ENCODE results near the gene IL17RE.
A peak's percentile ranks its signal among the peaks of the same experiment; 100 is the strongest.
"Not testable (repeated sequence)": the region's sequence is repeated elsewhere in the genome, so short reads cannot be mapped to it uniquely, and the experiment has no call there.

The IL17RE gene, protein sequence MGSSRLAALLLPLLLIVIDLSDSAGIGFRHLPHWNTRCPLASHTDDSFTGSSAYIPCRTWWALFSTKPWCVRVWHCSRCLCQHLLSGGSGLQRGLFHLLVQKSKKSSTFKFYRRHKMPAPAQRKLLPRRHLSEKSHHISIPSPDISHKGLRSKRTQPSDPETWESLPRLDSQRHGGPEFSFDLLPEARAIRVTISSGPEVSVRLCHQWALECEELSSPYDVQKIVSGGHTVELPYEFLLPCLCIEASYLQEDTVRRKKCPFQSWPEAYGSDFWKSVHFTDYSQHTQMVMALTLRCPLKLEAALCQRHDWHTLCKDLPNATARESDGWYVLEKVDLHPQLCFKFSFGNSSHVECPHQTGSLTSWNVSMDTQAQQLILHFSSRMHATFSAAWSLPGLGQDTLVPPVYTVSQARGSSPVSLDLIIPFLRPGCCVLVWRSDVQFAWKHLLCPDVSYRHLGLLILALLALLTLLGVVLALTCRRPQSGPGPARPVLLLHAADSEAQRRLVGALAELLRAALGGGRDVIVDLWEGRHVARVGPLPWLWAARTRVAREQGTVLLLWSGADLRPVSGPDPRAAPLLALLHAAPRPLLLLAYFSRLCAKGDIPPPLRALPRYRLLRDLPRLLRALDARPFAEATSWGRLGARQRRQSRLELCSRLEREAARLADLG

DNA sequence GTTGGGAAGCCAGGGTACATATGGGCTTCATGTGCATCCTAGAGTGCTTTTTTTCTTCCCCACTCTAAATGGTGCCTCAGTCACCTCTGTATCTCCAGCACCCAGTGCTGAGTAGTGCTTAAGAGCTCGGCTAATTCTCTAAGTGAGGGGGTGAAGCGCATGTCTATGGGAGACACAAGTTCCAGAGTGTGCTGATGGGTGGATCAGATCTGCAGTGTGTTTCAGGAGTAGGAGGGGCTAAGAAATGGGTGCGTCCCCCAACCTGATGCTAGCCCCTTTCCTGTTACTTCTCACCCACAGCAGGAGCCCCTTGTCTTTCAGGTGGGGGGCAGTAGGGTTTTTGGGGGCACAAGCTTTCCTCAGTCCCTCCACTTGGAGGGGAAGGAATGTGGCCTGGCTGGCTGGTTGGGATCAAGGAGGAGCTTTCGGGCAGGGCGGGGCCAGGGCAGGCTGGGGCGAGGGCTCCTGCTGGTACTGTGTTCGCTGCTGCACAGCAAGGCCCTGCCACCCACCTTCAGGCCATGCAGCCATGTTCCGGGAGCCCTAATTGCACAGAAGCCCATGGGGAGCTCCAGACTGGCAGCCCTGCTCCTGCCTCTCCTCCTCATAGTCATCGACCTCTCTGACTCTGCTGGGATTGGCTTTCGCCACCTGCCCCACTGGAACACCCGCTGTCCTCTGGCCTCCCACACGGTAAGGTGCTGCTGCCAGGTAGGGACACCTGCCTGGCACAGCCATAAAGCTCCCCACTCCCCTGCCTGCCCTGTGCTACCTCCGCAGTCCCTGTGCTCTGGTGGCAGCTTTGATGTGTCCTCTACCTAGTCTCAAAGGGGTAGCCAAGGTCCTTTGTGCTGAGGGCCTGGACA lies at the start of gene IL17RE:
Gene IL17RE (plus strand): TSS at position 477 of the 866 bp plus-strand sequence. CDS start 85 bp downstream, at position 562.
- no peak for DNase-seq (ENCODE audit: low read depth in 2 of 2)

DNA sequence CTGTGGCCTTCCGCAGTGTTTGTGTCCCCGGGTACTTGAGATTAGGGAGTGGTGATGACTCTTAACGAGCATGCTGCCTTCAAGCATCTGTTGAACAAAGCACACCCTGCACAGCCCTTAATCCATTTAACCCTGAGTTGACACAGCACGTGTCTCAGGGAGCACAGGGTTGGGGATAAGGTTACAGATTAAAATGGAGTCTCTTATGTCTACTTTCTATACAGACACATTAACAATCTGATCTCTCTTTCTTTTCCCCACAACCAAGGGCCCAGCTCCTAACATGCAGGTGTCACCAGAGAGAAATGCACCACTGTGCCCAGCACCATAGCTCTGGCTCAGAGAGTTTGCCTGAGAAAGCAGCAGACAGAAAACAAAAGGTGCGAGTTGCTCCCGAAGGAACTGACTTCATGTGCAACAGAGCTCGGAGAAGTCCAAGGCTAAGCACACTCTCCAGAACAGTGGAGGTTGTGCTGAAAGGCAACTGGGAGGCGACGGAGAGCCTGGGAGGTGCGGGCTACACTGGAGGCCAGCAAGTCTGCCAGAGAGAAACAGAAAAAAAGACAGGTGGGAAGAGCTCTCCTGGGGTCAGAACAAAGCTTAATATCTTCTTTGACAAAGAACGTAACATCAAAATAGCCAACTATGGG lies 48.2 kb upstream of the IL17RE start:
- not testable (repeated sequence) for DNase-seq (ENCODE audit: low read depth in 2 of 2)

DNA sequence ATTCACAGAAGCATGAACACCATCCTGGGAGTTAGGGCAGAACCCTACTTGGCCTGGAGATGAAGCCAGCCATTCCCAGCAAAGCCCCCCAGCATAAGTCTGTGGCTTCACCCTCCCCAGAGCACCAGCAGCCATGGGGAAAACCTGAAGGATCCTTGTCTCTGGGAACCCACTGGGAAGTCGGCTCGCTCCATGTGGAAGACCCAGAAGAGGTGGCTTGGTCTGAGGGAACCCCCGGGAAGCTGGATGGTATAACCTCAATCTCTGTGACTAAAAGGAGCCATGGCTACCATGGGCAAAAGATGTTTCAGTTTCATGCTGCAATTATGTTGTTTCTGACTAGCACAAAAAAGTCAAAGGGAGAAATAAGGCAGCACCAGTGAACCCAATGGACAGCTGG lies 47.1 kb upstream of the IL17RE start:
- DNase-seq (ENCODE audit: low read depth in 2 of 2): no peak

DNA sequence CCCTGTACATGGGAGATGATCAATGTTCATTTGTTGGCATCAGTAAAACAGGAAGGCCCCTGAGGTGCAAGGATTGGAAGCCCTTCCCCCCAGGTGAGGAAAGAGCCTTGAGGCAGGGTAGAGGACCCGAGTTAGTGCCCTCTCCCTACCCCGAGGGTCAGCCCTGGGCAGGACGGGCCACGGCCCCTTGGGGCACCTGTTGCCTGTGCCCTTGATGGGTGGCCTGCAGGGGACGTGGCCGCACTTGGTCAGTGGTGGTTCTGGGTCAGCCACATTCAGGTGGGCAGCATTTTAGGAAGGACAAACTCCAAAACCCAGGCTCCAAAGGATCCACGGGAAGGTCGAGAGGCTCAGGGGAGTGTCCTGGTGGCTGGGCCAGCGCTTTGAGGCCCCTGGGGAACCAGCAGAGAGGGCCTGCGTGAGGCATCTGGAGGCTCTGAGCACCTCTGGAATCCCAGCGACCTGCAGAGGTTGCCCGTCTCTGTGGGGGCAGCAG lies 43.1 kb upstream of the IL17RE start:
- DNase-seq (ENCODE audit: low read depth in 2 of 2): no peak

DNA sequence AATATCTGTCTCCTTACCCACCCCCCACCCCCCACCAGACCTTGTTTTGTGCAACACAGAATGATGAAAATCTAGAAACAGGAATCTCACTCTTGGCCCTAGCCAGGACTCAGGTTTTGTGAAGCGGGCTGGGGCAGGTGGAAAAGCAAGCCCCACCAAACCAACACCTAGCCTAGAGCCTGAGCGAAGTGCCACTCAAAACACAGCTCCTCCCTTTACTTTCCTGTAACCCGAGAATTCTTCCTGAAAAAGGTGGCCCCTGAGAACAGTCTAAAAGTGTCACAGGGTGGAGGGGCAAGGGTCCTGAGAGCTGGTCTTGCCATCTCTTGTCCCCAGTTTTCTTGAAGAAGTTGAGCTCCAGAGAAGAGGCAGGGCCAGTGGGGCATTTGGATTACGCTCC lies 41.4 kb upstream of the IL17RE start:
- no peak for DNase-seq (ENCODE audit: low read depth in 2 of 2)

DNA sequence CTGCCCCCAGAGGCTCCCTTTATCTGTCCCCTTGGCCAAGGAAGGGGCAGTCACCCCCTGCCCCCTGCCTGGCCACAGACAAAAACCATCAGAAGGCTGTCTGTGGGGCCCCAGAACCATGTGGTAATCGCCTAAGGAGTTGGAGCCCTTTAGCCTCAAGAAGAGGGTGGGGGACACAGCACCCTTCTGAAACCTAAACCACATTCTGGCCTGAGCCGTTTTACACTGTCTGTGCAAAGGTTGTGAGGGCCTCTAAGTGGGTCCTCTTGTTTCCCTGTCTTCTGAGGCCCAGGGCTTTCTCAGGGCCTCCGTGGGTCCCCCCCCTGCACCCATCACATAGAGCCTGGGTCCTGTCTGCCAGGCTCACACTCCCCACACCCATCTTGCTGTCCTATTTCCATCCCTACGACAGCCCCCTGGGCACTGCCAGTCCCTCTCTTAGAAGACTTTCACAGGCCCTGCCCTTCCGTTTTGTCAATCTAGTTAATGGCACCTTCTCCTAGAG lies 41.0 kb upstream of the IL17RE start:
- no peak for DNase-seq (ENCODE audit: low read depth in 2 of 2)

DNA sequence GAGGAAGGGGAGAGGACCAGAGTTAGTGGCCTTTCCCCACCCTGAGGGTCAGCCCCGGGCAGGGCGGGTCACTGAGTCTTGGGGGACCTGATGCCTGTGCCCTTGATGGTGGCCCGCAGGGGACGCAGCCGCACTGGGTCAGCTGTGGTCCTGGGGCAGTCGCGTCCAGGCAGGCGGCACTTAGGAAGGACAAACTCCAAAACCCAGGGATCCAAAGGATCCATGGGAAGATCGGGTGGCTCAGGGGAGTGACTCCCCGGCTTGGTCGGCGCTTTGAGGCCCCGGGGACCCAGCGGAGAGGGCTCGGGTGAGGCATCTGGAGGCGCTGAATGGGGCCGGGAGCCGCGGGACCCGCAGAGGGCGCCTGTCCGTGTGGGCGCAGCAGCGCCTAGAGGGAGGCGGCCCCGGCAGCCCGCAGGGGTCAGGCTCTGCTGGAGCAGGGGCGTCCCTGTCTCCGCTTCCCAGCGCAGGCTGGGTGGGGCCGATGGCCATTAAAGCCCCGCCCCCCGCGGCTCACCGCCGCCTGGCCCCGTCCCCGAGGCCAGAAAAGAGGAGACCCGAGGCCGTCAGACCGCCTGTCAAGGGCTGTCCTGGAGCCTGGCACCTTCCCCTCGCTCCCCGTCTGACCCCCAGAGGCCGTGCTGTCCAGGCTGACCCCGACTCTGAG lies 40.1 kb upstream of the IL17RE start:
- peak in 1 of 2 donors; percentile 5 for DNase-seq (ENCODE audit: low read depth in 2 of 2)

DNA sequence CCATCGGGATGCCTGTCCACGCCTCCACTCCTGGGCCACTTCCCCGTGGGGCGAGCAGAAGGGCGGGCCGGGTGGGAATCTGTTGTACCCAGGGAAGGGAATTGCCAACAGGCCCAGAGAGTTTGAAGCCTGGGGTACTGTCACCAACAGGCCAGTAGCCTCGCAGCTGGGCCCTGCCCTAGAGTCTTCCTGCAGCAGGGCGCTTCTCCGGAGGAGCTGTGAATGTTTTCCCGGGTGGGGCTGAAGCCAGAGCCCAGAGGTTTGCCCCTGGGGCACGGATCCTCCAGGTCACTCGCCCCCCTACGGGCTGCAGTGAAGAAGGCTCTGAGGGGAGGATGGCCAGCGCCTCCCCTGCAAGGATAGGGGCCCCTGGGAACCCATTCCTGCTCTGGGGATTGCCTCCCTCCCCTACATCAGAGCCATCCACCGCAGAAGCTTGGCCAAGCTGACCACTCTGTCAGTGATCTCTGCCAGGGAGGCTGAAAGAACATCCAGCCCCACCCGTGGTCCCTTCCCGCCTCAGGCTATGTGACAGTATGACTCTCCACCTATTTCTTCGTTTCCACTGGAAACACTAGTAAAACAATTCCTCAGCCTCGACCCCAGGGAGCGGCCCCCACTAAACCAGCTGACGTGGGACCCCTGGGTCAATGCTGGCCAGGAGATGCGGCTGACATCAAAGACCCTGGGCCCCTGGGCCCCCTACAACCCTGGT lies 39.4 kb upstream of the IL17RE start:
- no peak for DNase-seq (ENCODE audit: low read depth in 2 of 2)

DNA sequence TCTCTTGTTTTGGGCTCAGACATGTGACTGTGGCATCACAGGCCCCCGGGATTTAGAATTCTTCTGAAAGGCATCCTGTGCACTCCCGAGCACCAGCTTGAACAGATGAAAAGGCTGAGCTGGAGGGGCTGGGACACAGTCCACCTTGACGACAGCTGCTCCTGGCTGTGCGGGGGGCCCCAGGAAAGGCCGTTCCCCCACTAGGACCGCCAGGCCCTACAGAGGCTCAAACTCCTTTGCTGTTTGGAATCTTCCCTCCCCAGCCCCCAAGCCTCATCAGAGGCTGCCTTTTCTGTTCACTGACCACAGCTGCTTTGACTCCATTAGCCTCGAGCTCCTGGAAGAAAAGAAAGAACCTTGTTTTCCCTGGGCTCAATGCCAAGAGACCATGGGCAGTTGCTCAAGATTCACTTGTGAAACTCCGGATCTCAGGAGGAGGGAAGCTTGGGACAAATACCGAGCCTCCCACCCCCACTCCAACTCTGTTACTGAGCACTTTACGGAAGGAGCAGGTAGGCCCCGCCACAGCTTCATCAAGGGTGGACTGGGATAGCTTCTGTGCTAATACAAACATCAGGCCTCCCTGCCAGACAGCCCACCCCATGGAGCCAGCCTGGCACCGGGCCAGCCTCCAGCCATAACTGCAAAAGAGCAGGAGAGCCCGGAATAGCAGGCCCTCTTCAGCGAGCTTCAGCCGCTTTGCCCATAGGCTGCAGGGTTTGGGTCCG lies 38.3 kb upstream of the IL17RE start:
- DNase-seq (ENCODE audit: low read depth in 2 of 2): no peak

DNA sequence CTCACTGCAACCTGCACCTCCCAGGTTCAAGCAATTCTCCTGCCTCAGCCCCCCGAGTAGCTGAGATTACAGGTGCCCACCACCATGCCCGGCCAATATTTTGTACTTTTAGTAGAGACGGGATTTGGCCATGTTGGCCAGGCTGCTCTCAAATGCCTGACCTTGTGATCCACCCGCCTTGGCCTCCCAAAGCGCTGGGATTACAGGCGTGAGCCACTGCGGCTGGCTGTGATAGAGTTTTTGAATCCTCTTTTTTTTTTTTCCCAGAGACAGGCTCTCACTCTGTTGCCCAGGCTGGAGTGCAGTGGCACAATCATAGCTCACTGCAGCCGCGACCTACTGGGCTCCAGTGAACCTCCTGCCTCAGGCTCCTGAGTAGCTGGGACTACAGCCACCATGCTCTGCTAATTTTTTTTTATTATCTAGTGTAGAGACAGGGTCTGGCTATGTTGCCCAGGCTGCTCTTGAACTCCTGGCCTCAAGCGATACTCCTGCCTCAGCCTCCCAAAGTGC lies 37.5 kb upstream of the IL17RE start:
- DNase-seq (ENCODE audit: low read depth in 2 of 2): not testable (repeated sequence)

DNA sequence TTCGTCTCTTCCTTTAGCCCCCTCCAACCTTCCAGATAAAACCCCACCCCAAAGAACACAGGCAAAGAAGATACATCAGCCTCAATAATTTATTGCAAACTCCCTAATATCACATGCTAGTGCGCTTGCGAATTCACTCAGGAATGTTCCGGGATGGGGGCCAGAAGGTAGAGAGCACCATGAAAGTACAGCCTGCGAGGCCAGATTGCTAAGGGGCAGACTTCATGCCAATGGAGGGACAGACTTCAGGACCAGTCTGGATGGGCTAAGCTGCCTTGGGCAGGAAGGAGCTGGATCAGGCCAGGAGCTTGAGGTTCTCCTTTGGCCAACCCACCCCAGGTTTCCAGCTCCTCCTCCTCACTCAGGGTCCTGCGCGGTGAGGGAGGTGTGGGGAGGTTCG lies 36.0 kb upstream of the IL17RE start:
- no peak for DNase-seq (ENCODE audit: low read depth in 2 of 2)

DNA sequence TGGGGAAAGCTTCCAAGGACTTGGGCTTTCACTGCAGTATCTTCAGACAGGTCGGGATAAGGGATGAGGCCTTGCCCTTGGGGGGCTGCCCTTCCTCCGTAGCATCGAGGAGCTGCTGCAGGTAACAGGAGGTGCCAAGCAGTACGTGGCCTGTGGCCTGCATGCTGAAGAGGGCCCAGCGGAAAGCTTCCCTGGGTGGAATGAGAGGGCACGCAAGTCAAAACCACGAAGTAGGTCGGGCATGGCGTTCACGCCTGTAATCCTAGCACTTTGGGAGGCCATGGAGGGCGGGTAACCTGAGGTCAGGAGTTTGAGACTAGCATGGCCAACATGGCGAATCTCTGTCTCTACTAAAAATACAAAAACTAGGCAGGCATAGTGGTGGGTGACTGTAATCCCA lies 35.5 kb upstream of the IL17RE start:
- no peak for DNase-seq (ENCODE audit: low read depth in 2 of 2)

DNA sequence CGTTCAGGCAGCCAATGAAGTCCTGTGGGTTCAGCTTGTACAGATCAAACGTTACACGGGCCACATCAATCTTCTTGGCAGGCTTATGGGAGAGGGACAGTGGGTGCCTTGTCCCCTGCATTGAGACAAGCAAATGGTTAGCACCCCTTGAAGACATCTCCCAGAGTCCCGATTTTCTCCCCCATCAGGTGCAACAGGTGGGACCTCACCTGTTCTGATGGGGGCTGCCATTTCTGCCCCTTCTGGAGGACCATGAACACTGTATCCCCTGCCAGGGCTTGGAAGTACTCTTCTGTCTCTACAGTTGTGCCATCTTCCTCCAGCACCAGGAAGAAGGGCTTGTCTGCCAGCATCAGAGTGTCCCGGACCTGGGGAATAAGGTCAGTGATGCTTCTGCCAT lies 32.7 kb upstream of the IL17RE start:
- DNase-seq (ENCODE audit: low read depth in 2 of 2): no peak

DNA sequence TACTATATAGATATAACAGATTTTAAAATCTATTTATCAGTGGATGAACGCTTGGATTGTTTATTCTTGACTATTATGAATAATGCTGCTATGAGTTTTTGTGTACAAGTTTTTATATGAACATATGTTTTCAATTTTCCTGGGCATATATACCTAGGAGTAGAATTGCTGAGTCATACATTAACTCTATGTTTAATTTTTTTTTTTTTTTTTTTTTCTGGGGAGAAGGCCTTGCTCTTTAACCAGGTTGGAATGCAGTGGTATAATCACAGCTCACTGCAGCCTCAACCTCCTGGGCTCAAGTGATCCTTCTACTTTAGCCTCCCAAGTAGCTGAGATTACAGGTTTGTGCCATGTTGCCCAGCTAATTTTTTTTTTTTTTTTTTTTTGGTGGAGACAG lies 31.7 kb upstream of the IL17RE start:
- DNase-seq (ENCODE audit: low read depth in 2 of 2): no peak

DNA sequence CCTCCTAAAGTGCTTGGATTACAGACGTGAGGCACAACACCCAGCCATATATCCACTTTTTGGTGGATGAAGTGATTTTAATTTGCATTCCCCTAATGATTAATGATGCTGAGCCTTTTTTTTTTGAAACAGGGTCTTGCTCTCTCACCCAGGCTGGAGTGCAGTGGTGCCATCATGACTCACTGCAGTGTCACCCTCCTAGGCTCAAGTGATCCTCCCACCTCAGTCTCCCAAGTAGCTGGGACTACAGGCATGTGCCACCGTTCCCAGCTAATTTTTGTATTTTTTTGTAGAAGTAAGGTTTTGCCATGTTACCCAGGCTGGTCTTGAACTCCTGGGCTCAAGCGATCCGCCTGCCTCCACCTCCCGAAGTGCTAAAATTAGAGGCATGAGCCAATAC lies 30.6 kb upstream of the IL17RE start:
- not testable (repeated sequence) for DNase-seq (ENCODE audit: low read depth in 2 of 2)

DNA sequence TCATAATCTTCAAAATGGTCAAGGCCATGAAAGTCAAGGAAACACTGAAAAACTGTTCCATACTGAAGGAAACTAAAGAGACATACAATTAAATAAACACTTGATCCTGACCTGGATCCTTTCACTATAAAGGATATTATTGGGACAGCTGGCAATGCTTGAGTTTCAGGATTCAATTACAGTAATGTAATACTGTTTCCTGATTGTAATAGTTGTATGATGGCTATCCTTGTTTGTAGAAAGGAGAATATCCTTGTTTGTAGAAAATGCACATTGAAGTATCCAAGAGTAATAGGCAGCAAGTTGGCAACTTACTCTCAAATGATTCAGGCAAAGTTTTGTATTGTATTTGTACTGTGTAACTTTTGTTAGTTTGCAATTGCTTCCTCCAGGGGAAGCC lies 27.2 kb upstream of the IL17RE start:
- no peak for DNase-seq (ENCODE audit: low read depth in 2 of 2)

DNA sequence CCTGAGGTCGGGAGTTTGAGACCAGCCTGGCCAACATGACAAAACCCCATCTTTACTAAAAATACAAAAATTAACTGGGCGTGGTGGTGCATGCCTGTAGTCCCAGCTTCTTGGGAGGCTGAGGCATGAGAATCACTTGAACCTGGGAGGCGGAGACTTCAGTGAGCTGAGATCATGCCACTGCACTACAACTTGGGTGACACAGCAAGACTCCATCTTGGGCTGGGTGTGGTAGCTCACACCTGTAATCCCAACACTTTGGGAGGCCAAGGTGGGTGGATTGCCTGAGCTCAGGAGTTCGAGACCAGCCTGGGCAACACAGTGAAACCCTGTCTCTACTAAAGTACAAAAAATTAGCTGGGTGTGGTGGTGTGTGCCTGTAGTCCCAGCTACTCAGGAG lies 26.4 kb upstream of the IL17RE start:
- not testable (repeated sequence) for DNase-seq (ENCODE audit: low read depth in 2 of 2)

DNA sequence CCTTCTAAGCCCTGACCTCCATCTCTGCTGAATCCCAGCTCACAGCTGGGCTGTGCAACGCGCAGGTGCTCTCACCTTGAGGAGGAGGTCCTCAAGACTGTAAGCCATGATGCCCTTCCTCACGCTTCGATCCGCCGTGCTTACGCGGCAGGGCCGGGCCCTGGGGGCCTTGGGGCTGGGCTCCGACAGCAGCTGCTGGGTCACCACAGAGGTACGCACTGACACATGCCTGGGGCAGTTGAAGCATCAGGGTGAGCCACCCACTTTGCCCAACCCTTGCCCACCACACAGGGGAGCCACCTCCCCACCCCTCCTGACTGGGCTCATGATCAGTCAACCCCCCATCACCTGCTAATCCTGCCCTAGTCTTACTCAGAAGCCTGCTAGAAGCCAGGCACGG lies 25.7 kb upstream of the IL17RE start:
- DNase-seq (ENCODE audit: low read depth in 2 of 2): no peak

DNA sequence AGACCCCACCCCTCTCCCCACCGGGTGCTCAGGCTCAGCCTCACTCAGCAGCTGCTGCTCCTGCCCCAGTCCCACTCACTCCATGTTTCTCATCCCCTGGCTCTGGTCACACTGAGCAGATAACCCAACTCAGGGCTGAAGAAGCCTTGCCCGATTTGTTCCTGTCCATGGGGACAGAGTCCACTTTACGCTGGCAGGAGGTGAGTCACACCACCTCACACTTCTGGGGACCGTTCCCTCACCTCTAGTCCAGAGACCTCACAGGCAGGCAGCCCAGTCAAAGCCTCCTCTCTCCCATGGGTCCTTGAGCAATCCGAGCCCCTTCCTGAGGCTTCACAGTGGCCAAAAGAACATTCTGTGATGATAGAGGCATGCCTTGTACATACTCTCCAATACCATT lies 23.9 kb upstream of the IL17RE start:
- no peak for DNase-seq (ENCODE audit: low read depth in 2 of 2)
